ENCODE results near the gene UTF1.

Gene UTF1

DNA sequence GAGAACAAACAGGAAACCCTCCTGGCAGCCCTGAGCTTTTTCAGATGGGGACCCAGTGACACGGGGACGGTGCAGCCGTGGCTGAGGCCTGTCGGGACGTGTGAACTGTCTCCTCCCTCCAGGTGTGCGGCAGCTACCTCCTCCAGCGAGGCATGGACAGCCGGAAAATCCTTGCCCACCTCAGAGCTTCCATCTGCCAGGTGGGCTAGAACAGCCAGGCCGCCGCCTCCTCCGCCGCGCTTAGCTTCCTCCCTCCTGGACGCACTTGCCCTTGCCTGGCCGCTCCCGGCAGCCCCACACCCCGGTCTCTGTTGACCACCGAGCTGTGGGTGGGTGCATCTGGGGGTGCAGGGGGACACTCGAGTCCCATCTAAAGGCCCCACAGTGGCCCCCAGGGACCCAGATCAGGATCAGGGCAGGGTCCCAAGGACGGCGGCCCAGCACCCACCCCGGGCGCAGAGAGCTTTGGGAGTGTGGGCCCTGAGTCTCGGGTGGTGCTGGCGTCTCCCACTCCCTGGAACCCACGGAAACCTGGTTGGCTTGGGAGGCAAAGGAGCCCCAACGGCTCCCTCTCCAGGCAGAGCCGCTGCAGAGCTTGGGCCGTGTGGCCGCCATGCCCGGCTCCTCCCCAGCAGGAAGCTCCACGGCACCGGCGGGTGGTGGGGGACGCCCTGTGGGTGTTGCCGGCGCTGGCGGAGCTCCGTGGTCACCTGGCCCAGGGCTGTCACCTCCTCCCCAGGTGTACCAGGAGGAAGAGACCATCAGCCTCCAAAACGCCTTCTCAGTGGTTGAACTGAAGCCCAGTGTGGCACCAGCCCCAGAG is 32.9 kb upstream of the UTF1 start:
- DNase-seq = no peak

GRCh38 chr10:133197786-133198185 is 32.2 kb upstream of the UTF1 start:
- DNase-seq = no peak

DNA sequence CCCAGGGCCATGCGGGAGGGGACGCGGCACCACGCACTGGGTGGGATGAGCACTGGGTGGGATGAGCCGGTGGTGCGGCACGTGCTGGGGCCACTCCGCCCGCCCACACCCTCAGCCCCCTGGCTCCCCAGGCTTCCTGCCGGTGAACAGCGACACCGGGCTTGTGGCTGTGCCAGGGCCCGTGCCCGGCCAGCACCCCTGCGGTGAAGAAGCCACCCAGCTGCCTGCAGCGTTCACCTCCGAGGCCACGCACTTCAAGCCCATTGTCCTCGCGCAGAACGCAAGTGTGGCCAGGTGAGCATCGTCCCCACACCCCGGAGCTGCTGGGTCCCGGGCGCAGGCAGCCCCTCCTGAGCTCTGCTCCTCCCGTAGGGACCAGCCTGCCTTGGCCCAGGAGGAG is 31.8 kb upstream of the UTF1 start:
- DNase-seq = no peak

DNA sequence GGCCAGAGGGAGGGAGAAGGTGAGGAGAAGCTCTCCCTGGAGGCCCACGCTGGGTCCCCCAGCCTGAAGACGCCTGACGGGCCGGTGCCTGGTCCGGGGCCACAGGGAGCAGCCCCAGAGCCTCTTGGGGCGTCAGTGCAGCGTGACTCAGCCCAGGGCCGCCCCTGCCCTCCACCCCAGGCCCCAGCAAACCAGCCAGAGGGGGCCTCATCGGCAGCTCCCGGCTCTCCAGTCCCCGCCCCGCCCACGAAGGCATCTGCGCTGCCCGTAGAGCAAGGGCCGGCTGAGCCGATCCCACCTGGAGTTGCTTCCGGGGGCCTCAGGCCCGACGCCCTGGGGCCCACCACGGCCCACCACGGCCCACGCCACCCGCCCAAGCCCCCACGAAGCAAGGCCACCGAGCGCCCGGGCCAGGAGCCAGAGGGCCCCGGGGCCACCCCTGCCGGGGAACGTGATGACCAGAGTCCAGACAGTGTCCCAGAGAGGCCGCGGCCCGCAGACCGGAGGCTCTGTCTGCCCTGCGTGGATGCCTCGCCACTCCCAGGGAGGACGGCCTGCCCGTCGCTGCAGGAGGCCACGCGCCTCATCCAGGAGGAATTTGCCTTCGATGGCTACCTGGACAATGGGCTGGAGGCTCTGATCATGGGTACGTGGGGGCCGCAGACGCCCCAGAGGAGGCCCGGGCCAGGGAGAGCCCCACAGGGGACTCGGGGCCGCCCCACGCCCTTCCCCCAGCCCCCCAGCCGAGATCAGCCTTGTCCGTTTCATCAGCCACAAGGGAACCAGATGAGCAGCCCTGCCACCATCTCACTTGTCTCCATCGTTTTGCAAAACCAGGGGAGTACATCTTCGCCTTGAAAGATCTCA is 31.2 kb upstream of the UTF1 start:
- DNase-seq = no peak

DNA sequence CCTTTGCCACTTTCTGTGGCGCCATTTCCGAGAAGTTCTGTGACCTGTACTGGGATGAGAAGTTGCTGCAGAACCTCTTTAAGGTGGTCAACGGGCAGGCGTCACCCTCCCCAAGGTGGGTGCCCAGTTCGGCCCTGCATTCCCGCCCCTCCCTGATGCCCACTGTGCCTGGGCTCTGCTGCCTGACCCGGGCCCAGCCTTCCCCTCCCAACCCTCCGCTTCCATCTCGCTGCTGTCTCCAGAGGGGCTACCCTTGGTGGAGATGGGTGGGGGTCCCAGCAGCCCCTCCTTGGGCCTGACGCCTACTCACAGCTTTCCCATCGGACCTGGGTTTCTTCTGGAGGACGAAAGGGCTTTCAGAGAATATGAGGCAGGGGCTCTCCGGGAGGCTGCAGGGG is 30.5 kb upstream of the UTF1 start:
- DNase-seq = no peak

DNA sequence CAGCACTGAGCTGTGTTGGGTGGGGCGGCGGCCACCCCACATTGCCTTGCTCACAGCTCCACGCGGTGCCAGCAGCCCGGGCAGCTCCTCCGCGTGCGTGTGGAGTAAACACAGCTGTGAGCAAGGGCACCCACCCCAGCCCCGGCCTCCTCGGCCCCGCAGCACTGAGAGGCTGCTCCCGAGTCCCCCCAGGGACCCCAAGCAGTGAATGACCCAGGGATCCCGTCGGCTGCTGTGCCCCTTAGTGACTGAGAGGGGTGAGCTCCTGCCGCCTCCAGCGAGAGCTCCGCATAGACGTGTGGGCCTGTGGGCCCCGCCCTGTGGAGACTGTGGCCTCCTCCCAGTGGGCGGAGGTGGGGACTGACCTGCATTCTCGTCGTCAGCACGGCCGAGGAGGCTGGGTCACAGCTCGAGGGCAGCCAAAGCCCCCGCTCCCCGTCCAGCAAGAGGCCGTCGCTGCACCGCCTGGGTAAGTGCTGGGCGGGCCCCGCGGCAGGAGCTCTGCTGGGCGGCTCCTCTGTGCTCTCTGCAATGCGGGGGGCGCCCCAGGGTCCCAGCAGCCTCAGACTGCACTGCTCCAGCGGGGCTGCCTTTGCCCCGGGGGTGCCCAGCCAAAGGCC is 29.9 kb upstream of the UTF1 start:
- DNase-seq = no peak

- DNase-seq = no peak
Observed at GRCh38 chr10:133200621-133201031, 29.4 kb upstream of the UTF1 start.

DNA sequence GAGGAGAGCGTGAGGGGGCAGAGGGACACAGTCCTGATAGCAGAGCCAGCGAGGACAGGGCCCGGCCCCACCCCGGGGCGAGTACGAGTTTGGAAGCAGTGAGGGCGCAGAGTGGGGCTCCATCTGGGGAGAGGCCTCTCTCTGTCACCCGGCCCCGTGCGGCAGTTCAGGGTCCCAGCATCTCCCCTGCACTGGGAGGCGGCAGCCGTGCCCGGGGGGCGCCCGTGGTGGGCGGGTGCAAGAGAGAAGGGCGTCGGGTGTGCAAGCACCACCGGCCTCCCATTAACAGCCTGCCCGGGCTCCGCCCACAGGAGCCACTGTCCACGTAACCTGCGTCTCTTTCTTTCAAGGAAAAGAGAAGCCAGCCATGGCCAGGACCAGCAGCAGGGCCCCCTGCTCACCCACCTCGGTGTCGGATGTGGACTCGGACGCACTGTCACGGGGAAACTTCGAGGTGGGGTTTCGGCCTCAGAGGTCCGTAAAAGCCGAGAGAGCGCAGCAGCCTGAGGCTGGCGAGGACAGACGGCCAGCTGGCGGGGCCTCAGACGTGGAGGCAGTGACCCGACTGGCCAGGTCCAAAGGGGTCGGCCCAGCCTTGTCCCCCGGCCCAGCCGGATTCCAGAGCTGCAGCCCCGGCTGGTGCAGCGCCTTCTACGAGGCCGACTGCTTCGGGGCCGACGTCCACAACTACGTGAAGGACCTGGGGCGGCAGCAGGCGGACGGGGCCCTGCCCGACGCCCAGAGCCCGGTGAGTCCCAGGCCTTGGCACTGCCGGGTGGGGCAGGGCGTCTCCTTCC is 28.7 kb upstream of the UTF1 start:
- no peak for DNase-seq

GRCh38 chr10:133201948-133202725 is 27.9 kb upstream of the UTF1 start:
- no peak for DNase-seq

- no peak for DNase-seq
Observed at GRCh38 chr10:133202778-133203651, 27.0 kb upstream of the UTF1 start.

DNA sequence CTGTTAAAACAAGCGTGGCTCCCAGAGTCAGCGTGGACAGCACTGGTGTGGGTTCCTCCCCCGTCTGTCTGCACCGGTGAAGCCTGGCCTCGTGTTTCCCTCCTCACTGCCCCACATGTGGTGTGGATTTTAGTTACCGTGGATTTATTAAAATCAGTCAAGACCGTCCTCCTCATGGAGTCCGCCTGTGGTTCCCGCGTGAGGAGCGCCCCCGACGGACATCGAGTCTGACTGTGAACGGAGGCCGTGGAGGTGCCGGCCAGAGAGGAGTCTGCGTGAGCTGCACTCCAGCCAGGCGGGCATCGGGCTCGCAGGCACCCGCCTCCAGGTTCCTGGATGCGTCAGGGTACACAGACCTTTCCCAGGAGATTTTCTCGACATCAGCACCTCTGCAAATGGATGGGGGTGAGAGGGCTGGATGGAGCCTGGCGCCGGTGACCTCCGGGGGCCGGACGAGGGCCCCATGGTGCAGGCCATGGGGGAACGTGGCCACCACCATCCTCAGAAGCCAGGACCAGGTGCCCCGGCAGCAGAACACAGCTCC is 26.3 kb upstream of the UTF1 start:
- no peak for DNase-seq

DNA sequence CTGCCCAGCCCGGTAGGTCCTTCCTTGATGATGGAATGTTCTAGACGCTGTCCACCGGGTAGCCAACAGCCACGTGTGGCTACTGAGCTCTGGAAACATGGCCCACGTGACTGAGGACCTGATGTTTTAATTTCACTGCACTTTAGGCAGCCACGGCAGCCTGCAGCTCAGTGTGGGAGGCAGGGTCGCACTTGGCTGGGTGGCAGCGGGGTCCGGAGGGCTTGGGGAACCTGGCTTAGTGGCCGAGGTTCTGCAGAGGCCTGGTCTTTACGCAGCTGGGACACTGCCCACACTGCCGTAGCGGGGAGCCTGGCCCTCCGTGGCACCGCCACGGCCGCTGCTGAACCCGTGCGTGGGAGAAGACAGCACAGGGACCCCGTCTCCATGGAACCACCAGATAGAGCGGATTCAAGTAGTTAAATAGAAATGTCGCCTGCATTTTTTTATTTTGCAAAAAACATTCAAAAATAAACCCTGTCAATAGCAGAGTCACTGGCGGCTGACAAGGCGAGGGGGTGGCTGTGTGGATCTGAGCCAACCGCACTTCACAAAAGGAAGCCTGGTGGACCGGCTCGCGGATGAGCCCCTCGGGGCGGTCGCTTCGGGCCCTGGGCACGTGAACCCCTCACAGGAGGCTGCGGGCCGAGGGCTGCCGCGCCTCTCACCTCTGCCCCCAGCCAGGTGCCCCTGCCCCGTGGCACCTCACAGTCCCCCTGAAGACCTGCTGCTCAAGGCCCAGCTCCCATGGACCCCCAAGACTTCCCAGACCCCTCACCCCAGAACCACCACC is 25.6 kb upstream of the UTF1 start:
- DNase-seq = no peak

- DNase-seq = no peak
Observed at GRCh38 chr10:133205146-133205545, 24.9 kb upstream of the UTF1 start.

- no peak for DNase-seq
Observed at GRCh38 chr10:133206356-133207040, 23.5 kb upstream of the UTF1 start.

- DNase-seq = no peak
Observed at GRCh38 chr10:133207041-133207600, 22.9 kb upstream of the UTF1 start.

- no peak for DNase-seq
Observed at GRCh38 chr10:133207627-133208026, 22.4 kb upstream of the UTF1 start.

DNA sequence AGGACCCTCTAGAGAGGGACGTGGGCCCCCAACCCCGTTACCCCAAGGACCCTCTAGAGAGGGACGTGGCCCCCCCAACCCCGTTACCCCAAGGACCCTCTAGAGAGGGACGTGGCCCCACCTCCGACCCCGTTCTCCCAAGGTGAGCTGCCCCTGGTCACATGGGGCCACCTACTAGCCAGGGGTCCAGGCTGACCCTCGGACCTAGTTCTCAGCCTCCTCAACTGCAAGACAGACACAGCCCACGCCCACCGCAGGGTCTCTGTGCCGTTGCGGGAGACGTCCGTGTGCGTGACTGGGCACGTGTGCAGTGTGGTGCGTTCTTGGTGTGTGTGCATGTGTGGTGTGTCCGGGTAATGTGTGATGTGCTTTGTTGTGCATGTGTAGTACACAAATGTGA is 21.6 kb upstream of the UTF1 start:
- no peak for DNase-seq

DNA sequence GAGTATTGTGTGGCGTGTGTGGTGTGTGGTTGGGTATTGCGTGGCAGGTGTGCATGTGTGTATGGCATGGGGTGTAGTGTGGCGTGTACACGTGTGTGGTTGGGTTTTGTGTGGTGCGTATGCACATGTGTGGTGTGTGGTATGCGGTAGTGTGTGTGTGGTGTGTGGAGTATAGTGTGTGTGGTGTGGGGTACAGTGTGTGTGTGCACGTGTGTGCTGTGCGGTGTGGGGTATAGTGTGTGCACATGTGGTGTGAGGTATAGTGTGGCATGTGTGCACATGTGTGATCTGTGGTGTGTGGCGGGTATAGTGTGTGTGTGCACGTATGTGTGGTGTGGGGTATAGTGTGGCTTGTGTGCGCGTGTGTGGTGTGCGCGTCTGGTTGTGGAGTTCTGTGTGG is 20.9 kb upstream of the UTF1 start:
- DNase-seq = no peak

GRCh38 chr10:133209641-133210040 is 20.4 kb upstream of the UTF1 start:
- no peak for DNase-seq

Measured in NCI-H446 treated with DMSO at 0.1 percent for 48 hours (cell line).